Gastroesophageal sphincter (tissue), 4 donors: ENCODE measurements around the gene TNK2. TPM values are rescaled to one million over a fixed set of nuclear protein-coding genes. Genes with fewer than 3 reads are reported as not detected.

ENCODE experiments used
- ATAC-seq: fragments of 150-250 bp; one replicate; pipeline ENCODE4 v1.9.1; 2016; ENCODE audit warnings: mild to moderate bottlenecking, moderate library complexity
- H3K27ac ChIP-seq, 4 donors: fragments of 200-600 bp; sonication (generic) in 3 of 4; 1 replicate in 3 of 4; 2 replicates in 1 of 4; pipeline ENCODE4 v1.5.1; 2016 to 2019
- H3K27me3 ChIP-seq: fragments of 200-600 bp; sonication (generic); one replicate; pipeline ENCODE4 v1.5.1; 2019
- H3K36me3 ChIP-seq, 2 donors: fragments of 200-600 bp; sonication (generic); one replicate each; pipeline ENCODE4 v1.5.1; 2019; ENCODE audit warnings: control low read depth in 1 of 2
- H3K4me1 ChIP-seq, 3 donors: fragments of 200-600 bp; sonication (generic); 1 replicate in 2 of 3; 2 replicates in 1 of 3; pipeline ENCODE4 v1.5.1; 2016 to 2019; ENCODE audit warnings: control low read depth in 2 of 3
- H3K4me3 ChIP-seq, 2 donors: fragments of 200-600 bp; sonication (generic); one replicate each; pipeline ENCODE4 v1.5.1; 2019; ENCODE audit warnings: mild to moderate bottlenecking in 1 of 2, moderate library complexity in 1 of 2
- H3K9me3 ChIP-seq, 3 donors: fragments of 200-600 bp; sonication (generic); one replicate each; pipeline ENCODE4 v1.5.1; 2017 to 2019; ENCODE audit warnings: control low read depth in 2 of 3
- EP300 ChIP-seq: sonication (generic); formaldehyde crosslinking; IDR thresholded peaks from one replicate; pipeline ENCODE4 v1.6.1; 2017; ENCODE audit warnings: antibody characterized with exemption, mild to moderate bottlenecking
- POLR2A ChIP-seq, 2 donors: fragments of 450-650 bp; IDR thresholded peaks; one replicate each; pipeline ENCODE4 v1.6.1; 2017; ENCODE audit warnings: antibody characterized with exemption in 2 of 2, mild to moderate bottlenecking in 2 of 2, moderate library complexity in 1 of 2
- POLR2AphosphoS5 ChIP-seq: sonication (generic); formaldehyde crosslinking; IDR thresholded peaks from one replicate; pipeline ENCODE4 v1.6.1; 2017; ENCODE audit warnings: antibody characterized with exemption
- WGBS, 2 donors: methylation state at CpG; one replicate each; pipeline ENCODE4 v1.1.5; 2018; ENCODE audit warnings: low coverage in 1 of 2; 5-methylcytosine and 5-hydroxymethylcytosine counted together
- total RNA-seq, 4 donors: library from RNA; depleted of rRNA; stranded (reverse); fragments of >200 nt; gene quantifications; one replicate each; pipeline ENCODE4 v1.1.0, GENCODE V29; 2016
- TF ChIP-seq, protein P1 (sequence below), 4 experiments: fragments of 200-600 bp in 2 of 4; fragments of 450-650 bp in 2 of 4; sonication (generic) in 1 of 4; IDR thresholded peaks; one replicate each; pipeline ENCODE4 v1.5.1; 2017 to 2019; ENCODE audit warnings: antibody characterized with exemption in 4 of 4, mild to moderate bottlenecking in 2 of 4, moderate library complexity in 2 of 4

The TNK2 gene
- total RNA-seq, 4 donors from 2014 or later, result 14.5 to 28.8 (median 23.9) TPM

DNA sequence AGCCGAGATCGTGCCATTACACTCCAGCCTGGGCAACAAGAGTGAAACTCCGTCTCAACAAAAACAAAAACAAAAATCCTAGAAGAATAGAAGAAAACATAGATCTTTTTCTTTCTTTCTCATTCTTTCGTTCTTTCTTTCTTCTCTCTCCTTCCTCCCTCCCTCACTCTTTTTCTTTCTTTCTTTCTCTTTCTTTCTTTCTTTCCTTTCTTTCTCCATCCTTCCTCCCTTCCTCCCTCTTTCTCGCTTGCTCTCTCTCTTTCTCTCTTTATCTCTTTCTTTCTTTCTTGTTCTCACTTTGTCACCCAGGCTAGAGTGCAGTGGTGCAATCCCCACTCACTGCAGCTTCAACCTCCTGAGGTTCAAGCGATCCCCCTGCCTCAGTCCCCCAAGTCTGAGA is 62.9 kb downstream of the TNK2 start:
- TF ChIP-seq, protein P1, sequence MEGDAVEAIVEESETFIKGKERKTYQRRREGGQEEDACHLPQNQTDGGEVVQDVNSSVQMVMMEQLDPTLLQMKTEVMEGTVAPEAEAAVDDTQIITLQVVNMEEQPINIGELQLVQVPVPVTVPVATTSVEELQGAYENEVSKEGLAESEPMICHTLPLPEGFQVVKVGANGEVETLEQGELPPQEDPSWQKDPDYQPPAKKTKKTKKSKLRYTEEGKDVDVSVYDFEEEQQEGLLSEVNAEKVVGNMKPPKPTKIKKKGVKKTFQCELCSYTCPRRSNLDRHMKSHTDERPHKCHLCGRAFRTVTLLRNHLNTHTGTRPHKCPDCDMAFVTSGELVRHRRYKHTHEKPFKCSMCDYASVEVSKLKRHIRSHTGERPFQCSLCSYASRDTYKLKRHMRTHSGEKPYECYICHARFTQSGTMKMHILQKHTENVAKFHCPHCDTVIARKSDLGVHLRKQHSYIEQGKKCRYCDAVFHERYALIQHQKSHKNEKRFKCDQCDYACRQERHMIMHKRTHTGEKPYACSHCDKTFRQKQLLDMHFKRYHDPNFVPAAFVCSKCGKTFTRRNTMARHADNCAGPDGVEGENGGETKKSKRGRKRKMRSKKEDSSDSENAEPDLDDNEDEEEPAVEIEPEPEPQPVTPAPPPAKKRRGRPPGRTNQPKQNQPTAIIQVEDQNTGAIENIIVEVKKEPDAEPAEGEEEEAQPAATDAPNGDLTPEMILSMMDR (IDR thresholded peaks at IDR 0.05), result no peak
- TF ChIP-seq EP300 (no peak), POLR2AphosphoS5 (no peak), POLR2A (IDR thresholded peaks at IDR 0.05) (no peak)

GRCh38 chr3:195844671-195845218 is 63.6 kb downstream of the TNK2 start:
- H3K36me3 ChIP-seq, result no peaks in the 10 kb centered on the region
- H3K27me3 ChIP-seq, result peaks cover 13% of the 10 kb centered on the region
- H3K27ac ChIP-seq, result no peak overlapping the region
- ATAC-seq, result no peak
- no peaks in the 10 kb centered on the region for H3K4me1 ChIP-seq
- H3K4me3 ChIP-seq, result no peak overlapping the region
- no peaks in the 10 kb centered on the region for H3K9me3 ChIP-seq
- TF ChIP-seq POLR2AphosphoS5 (no peak), EP300 (no peak), POLR2A (IDR thresholded peaks at IDR 0.05) (no peak)
- TF ChIP-seq, protein P1 (IDR thresholded peaks at IDR 0.05), result no peak
- 79 to 80% methylated on average over 7 of the region's 7 CpGs for WGBS, 2 donors

More for the DNA sequence above, 62.9 kb downstream of the TNK2 start:
- Histone ChIP-seq H3K4me1 (no peaks in the 10 kb centered on the region), H3K4me3 (no peak overlapping the region), H3K36me3 (no peaks in the 10 kb centered on the region), H3K27me3 (peaks cover 12% of the 10 kb centered on the region), H3K27ac (no peak overlapping the region), H3K9me3 (no peaks in the 10 kb centered on the region)
- WGBS, 2 donors, result 95 to 96% methylated on average over 5 to 6 of the region's 6 CpGs
- no peak for ATAC-seq

DNA sequence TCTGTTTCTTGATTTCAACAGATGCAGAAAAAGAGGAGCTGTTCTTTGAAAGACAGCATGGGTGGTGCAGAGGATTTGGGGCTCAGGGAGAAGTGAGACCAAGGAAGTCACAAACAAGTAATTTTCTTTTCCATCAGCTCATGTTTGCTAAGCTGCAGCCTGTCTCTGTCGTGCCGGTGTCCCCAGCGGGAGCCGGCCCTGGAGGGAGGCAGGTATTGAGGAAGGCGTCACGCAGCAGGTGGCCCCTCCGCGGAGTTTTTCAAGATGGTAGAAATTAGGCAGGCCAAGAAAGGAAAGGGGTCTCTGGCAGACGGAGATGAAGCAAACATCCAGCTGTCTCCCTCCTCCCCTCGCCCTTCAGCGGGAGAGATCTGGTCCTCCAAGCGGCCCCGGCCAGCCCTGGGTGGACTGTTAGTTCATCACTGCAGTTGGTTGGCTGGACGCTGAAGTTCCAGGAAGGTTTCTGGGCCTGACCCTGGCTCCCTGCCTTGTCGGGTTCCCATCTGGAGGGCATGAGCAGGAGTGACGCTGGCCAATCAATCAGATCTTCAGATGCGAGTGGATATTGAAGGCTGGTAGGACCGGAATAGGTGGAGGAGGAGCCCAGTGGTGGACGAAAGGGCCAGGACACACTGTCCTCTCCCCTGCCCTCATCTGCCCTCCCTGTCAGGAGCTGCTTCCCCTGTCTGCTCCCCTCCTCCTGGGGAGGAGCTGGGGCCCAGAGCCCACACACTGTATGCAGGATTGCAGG is 68.9 kb downstream of the TNK2 start:
- ATAC-seq, result no peak
- Histone ChIP-seq H3K4me3 (no peak overlapping the region), H3K27me3 (peaks cover 19% of the 10 kb centered on the region), H3K27ac (no peak overlapping the region), H3K36me3 (no peaks in the 10 kb centered on the region), H3K4me1 (no peaks in the 10 kb centered on the region), H3K9me3 (no peaks in the 10 kb centered on the region)
- TF ChIP-seq, protein P1 (IDR thresholded peaks at IDR 0.05), result no peak
- TF ChIP-seq EP300 (no peak), POLR2AphosphoS5 (no peak), POLR2A (IDR thresholded peaks at IDR 0.05) (no peak)
- 51 to 63% methylated on average over 4 to 7 of the region's 19 CpGs for WGBS, 2 donors

DNA sequence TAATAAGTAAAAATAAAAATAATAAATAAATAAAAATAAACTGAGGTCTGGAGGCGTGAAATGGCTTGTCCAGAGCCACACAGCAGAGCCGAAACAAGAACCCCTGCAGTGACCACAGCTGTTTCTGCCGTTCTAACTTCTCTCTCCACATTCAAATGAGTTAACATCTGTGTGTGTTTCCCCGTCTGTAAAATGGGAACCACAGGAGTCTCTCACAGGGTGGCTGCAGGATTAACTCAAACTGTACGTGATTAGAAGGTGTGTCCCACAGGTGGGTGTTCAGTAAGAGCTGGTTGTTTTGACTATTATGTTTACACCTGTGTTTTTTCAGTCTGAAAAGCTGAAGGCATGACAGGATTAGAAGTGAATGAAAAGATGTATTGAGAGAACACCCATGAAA is 69.6 kb downstream of the TNK2 start:
- Histone ChIP-seq H3K4me1 (no peaks in the 10 kb centered on the region), H3K36me3 (no peaks in the 10 kb centered on the region), H3K9me3 (no peaks in the 10 kb centered on the region), H3K27me3 (peaks cover 19% of the 10 kb centered on the region), H3K4me3 (no peak overlapping the region), H3K27ac (no peak overlapping the region)
- no peak for ATAC-seq
- WGBS, 2 donors, result 72 to 100% methylated on average over 1 to 4 of the region's 5 CpGs
- TF ChIP-seq, protein P1 (IDR thresholded peaks at IDR 0.05), result no peak
- TF ChIP-seq EP300, result no peak
- TF ChIP-seq POLR2A (IDR thresholded peaks at IDR 0.05), result no peak
- no peak for TF ChIP-seq POLR2AphosphoS5
